Measurements from ENCODE around the gene CCDC51.

DNA sequence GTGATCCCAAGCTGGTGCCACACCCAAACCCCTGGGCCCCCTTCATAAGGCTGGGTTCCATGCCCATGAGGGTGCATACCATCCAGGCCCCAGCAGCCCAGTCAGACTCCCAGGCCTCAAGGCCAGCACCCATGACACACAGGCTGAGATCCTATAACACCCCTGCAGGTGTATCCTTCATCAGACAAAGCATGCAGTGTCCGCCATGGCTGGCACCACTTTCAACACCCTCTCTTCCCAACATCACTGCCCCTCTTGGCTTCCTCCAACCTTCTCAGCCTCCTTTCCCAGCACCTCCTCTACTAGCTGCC is 3.5 kb downstream of the CCDC51 start:
- TF ChIP-seq, protein P1, sequence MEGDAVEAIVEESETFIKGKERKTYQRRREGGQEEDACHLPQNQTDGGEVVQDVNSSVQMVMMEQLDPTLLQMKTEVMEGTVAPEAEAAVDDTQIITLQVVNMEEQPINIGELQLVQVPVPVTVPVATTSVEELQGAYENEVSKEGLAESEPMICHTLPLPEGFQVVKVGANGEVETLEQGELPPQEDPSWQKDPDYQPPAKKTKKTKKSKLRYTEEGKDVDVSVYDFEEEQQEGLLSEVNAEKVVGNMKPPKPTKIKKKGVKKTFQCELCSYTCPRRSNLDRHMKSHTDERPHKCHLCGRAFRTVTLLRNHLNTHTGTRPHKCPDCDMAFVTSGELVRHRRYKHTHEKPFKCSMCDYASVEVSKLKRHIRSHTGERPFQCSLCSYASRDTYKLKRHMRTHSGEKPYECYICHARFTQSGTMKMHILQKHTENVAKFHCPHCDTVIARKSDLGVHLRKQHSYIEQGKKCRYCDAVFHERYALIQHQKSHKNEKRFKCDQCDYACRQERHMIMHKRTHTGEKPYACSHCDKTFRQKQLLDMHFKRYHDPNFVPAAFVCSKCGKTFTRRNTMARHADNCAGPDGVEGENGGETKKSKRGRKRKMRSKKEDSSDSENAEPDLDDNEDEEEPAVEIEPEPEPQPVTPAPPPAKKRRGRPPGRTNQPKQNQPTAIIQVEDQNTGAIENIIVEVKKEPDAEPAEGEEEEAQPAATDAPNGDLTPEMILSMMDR (IDR thresholded peaks at IDR 0.05), result no peak
- no peak for TF ChIP-seq POLR2A (IDR thresholded peaks at IDR 0.05)
- TF ChIP-seq EP300 (IDR thresholded peaks at IDR 0.05), result no peak

All from tibial nerve (tissue), 4 donors.